HCT116 (cell line): ENCODE data around the gene TCF20.

Source experiments
- EZH2phosphoT487 ChIP-seq: fragments of 200-600 bp; IDR thresholded peaks from 2 replicates; pipeline ENCODE4 v1.6.1; 2018; ENCODE audit warnings: antibody characterized with exemption, borderline replicate concordance
- SIN3A ChIP-seq: IDR thresholded peaks from 2 replicates; pipeline ENCODE4 v1.6.1; 2012; ENCODE audit warnings: low read depth
- ZNF274 ChIP-seq: fragments of 200-500 bp; sonication (Bioruptor generic); IDR thresholded peaks from 2 replicates; pipeline ENCODE4 v1.6.1; 2014; ENCODE audit warnings: mild to moderate bottlenecking, low read depth, low read length, inconsistent platforms

DNA sequence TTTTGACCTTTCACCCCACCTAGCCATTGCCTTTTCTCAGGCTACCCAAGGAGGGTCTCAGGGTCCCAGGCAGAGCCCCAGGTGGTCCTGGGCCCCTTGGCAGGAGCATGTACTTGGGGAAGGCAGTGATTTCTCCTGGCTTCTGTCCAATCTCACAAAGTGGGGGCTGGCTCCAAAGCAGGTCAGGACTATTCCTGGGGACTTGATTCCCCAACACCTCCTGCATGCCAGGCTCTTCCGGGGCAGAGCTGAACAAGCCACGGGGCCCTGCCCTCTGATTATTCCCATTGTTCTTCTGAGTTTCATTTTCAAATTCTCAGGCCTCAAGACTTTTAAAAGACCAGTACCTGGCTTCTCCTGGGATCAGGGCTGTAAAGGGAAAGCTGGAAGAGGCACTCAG lies 1.5 kb upstream of the TCF20 start:
- TF ChIP-seq SIN3A (no peak), EZH2phosphoT487 (no peak), ZNF274 (no peak)
